ENCODE measurements around the gene PINLYP.
"Not testable (repeated sequence)": the region's sequence is repeated elsewhere in the genome, so short reads cannot be mapped to it uniquely, and the experiment has no call there.

DNA sequence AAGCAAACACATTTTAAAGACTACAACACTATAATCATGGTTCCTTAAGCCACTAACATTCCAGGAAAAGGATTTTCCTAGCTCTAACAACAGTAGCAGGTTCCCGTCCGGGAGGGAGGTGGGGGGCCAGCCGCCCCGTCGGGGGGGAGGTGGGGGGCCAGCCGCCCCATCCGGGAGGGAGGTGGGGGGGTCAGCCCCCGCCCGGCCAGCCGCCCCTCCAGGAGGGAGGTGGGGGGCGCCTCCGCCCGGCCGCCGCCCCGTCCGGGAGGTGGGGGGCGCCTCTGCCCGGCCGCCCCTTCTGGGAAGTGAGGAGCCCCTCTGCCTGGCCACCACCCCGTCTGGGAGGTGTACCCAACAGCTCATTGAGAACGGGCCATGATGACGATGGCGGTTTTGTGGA is 27.7 kb upstream of the PINLYP start:
- not testable (repeated sequence) for TF ChIP-seq POLR2A (IDR thresholded peaks at IDR 0.05; ENCODE audit: low read length); GATA1 (IDR thresholded peaks at IDR 0.05; ENCODE audit: low read depth, low read length)
